Cerebellar nuclear complex (tissue), 1 donor: ENCODE data around the gene RBFOX2.

Experiments used
- DNase-seq, 2 experiments: peaks; one replicate each; lab custom pipeline; 2025; lab: John Stamatoyannopoulos, UW

Gene RBFOX2

GRCh38 chr22:35736166-35736565 is 292.5 kb downstream of the RBFOX2 start:
- DNase-seq, result no peak

GRCh38 chr22:35735542-35735941 is 293.1 kb downstream of the RBFOX2 start:
- DNase-seq, result no peak

- DNase-seq, result no peak
These were observed 294.2 kb downstream of the RBFOX2 start for GRCh38 chr22:35734517-35734827.

GRCh38 chr22:35733791-35734516 is 294.7 kb downstream of the RBFOX2 start:
- no peak for DNase-seq

- DNase-seq, result no peak
These were observed 295.6 kb downstream of the RBFOX2 start for GRCh38 chr22:35733036-35733435.

- no peak for DNase-seq
These were observed 296.5 kb downstream of the RBFOX2 start for GRCh38 chr22:35732116-35732515.

- DNase-seq, result no peak
These were observed 297.3 kb downstream of the RBFOX2 start for GRCh38 chr22:35731321-35731720.

- DNase-seq, result no peak
These were observed 299.3 kb downstream of the RBFOX2 start for GRCh38 chr22:35729309-35729698.

GRCh38 chr22:35728639-35729308 is 299.9 kb downstream of the RBFOX2 start:
- DNase-seq, result no peak

GRCh38 chr22:35727436-35727835 is 301.2 kb downstream of the RBFOX2 start:
- no peak for DNase-seq

- DNase-seq, result no peak
These were observed 301.7 kb downstream of the RBFOX2 start for GRCh38 chr22:35726933-35727332.

GRCh38 chr22:35726398-35726797 is 302.2 kb downstream of the RBFOX2 start:
- no peak for DNase-seq

GRCh38 chr22:35725521-35725920 is 303.1 kb downstream of the RBFOX2 start:
- no peak for DNase-seq

GRCh38 chr22:35721960-35722359 is 306.7 kb downstream of the RBFOX2 start:
- DNase-seq, result no peak

GRCh38 chr22:35719212-35719875 is 309.3 kb downstream of the RBFOX2 start:
- no peak for DNase-seq

GRCh38 chr22:35717572-35717971 is 311.1 kb downstream of the RBFOX2 start, which contains the start of gene APOL5:
APOL5 (plus strand) TSS chr22:35717872; CDS start chr22:35717872, 0 bp downstream.
- DNase-seq, result no peak

- DNase-seq, result no peak
These were observed 316.0 kb downstream of the RBFOX2 start for GRCh38 chr22:35712672-35713071.

- no peak for DNase-seq
These were observed 317.3 kb downstream of the RBFOX2 start for GRCh38 chr22:35711336-35711735.

GRCh38 chr22:35708917-35709316 is 319.7 kb downstream of the RBFOX2 start:
- no peak for DNase-seq

GRCh38 chr22:35708453-35708852 is 320.2 kb downstream of the RBFOX2 start:
- DNase-seq, result no peak

GRCh38 chr22:35705141-35705540 is 323.5 kb downstream of the RBFOX2 start:
- no peak for DNase-seq

GRCh38 chr22:35703861-35704584 is 324.6 kb downstream of the RBFOX2 start:
- no peak for DNase-seq
